OCI-LY7 (cell line): ENCODE measurements around the gene PIM3.

Experiments used
- EZH2phosphoT487 ChIP-seq: fragments of 200-600 bp; sonication (generic); IDR thresholded peaks from 2 replicates; pipeline ENCODE4 v1.6.1; 2018; ENCODE audit warnings: low read depth, borderline replicate concordance, mild to moderate bottlenecking, mixed run types, antibody characterized with exemption, low read length, moderate library complexity, mixed read lengths
- TF ChIP-seq, protein P1 (sequence below): fragments of 200-600 bp; sonication (generic); conservative IDR thresholded peaks from 2 replicates; pipeline ENCODE4 v1.5.1; 2014; ENCODE audit warnings: mild to moderate bottlenecking, antibody characterized with exemption, low read length, moderate library complexity, mixed read lengths

GRCh38 chr22:50009251-50009650 lies 48.7 kb downstream of the PIM3 start:
- TF ChIP-seq, protein P1, sequence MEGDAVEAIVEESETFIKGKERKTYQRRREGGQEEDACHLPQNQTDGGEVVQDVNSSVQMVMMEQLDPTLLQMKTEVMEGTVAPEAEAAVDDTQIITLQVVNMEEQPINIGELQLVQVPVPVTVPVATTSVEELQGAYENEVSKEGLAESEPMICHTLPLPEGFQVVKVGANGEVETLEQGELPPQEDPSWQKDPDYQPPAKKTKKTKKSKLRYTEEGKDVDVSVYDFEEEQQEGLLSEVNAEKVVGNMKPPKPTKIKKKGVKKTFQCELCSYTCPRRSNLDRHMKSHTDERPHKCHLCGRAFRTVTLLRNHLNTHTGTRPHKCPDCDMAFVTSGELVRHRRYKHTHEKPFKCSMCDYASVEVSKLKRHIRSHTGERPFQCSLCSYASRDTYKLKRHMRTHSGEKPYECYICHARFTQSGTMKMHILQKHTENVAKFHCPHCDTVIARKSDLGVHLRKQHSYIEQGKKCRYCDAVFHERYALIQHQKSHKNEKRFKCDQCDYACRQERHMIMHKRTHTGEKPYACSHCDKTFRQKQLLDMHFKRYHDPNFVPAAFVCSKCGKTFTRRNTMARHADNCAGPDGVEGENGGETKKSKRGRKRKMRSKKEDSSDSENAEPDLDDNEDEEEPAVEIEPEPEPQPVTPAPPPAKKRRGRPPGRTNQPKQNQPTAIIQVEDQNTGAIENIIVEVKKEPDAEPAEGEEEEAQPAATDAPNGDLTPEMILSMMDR: no peak
- no peak for TF ChIP-seq EZH2phosphoT487
